ENCODE measurements around the gene SAMM50.

DNA sequence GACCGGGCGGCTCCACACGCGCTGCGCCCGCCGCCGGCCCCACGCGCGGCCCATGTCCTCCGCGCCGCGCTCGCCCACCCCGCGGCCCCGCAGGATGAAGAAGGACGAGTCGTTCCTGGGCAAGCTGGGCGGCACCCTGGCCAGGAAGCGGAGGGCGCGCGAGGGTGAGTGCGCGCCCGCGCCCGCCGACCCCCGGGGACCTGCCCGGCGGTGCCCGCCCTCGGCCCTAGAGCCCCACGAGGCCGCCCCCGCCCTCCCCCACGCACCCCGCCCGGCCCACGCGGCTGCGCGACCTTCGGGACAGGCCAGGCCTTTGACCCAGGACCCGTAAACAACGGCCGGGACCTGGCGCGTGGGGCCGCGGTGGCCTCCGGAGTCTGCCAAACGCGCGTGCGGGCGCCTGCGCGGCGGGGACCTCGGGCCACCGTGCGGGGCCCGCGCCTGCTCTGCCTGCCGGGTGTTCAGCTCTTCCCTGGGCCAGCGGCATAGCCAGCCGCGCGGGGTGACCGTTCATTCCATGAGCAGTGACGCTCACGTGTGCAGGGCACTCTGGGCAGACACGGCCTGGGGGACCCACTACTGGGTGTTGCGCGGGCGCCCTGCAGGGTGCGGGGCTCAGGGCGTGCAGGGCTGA is 69.2 kb downstream of the SAMM50 start, which contains the start of gene PARVB:
- TF ChIP-seq, protein P1, sequence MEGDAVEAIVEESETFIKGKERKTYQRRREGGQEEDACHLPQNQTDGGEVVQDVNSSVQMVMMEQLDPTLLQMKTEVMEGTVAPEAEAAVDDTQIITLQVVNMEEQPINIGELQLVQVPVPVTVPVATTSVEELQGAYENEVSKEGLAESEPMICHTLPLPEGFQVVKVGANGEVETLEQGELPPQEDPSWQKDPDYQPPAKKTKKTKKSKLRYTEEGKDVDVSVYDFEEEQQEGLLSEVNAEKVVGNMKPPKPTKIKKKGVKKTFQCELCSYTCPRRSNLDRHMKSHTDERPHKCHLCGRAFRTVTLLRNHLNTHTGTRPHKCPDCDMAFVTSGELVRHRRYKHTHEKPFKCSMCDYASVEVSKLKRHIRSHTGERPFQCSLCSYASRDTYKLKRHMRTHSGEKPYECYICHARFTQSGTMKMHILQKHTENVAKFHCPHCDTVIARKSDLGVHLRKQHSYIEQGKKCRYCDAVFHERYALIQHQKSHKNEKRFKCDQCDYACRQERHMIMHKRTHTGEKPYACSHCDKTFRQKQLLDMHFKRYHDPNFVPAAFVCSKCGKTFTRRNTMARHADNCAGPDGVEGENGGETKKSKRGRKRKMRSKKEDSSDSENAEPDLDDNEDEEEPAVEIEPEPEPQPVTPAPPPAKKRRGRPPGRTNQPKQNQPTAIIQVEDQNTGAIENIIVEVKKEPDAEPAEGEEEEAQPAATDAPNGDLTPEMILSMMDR (IDR thresholded peaks at IDR 0.05), result no peak
- no peak for TF ChIP-seq POLR2A (IDR thresholded peaks at IDR 0.05)
